Measurements from ENCODE around the gene PCSK2.

DNA sequence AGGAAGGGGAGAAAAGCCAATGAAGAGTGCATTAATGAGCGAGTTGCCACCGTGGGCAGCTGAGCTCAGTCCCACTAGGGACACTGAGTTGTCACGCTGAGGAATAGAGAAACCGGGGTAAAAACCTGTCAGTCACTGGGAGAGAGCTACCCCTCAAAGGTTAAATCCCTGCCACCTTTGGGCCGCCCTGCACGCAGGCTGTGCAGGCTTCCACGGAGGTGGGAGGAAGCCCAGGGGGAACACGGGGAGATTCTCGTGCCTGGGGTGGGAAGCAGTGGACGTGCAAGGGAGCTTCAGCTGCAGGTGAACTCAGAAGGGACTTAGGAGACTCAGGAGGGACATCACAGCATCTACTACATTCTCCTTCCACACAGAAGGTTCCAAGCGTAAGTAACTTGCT is 253.9 kb downstream of the PCSK2 start:
- no peak for TF ChIP-seq ZFX (IDR thresholded peaks at IDR 0.05)
- TF ChIP-seq, protein P1, sequence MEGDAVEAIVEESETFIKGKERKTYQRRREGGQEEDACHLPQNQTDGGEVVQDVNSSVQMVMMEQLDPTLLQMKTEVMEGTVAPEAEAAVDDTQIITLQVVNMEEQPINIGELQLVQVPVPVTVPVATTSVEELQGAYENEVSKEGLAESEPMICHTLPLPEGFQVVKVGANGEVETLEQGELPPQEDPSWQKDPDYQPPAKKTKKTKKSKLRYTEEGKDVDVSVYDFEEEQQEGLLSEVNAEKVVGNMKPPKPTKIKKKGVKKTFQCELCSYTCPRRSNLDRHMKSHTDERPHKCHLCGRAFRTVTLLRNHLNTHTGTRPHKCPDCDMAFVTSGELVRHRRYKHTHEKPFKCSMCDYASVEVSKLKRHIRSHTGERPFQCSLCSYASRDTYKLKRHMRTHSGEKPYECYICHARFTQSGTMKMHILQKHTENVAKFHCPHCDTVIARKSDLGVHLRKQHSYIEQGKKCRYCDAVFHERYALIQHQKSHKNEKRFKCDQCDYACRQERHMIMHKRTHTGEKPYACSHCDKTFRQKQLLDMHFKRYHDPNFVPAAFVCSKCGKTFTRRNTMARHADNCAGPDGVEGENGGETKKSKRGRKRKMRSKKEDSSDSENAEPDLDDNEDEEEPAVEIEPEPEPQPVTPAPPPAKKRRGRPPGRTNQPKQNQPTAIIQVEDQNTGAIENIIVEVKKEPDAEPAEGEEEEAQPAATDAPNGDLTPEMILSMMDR (conservative IDR thresholded peaks at IDR 0.05), result no peak
